ENCODE results near the gene GRM1.

Gene GRM1

DNA sequence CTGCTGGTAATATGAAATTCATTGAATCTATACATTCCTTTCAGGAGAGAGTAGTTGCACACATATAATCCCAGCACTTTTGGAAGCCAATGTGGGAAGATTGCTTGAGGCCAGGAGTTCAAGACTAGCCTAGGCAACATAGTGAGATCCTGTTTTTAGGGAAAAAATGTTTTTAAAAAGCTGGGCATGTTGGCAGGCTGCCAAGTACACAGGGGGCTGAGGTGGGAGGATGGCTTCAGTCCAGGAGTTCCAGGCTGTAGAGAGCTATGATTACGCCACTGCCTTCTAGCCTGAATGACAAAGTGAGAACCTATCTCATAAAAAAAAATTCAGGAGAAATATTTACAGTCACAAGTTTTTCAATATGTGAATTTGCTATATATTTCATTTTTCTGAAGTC, 71.9 kb downstream of the GRM1 start:
- DNase-seq: no peak

DNA sequence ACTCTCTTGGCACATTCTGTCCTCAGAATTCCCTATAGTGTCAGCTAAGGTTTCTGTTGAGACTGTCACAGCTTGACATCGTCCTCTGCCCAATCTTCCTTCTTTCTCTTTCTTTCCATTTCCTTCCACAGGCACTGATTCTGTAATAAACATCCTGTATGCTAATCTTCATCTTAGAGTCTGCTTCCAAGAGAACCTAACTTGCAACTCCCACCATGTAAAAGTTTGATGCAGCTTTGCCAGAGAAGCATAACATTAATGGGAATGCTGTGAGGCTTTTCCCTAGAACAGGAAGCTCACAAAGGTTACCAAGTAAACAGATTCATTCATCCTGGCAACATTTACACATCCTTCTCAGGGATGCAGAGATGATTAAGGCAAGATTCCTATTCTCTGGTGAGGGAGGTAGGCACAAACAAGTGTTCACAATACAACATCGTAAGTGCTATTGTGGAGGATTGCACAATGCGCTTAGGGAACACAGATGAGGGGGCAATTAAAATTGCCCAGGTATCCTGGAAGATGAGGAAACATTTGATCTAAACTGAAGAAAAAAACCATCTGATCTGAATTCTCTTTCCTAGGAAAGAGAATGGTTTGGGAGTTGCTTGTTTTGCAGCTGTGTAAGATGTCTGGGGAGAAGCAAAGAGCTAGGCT, 74.7 kb downstream of the GRM1 start:
- DNase-seq: no peak

GRCh38 chr6:146106532-146106931, 77.7 kb downstream of the GRM1 start:
- DNase-seq: no peak

- no peak for DNase-seq
These were observed 82.1 kb downstream of the GRM1 start for GRCh38 chr6:146110990-146111389.

GRCh38 chr6:146111881-146112450, 83.1 kb downstream of the GRM1 start:
- DNase-seq: no peak

GRCh38 chr6:146113084-146113623, 84.3 kb downstream of the GRM1 start:
- no peak for DNase-seq

DNA sequence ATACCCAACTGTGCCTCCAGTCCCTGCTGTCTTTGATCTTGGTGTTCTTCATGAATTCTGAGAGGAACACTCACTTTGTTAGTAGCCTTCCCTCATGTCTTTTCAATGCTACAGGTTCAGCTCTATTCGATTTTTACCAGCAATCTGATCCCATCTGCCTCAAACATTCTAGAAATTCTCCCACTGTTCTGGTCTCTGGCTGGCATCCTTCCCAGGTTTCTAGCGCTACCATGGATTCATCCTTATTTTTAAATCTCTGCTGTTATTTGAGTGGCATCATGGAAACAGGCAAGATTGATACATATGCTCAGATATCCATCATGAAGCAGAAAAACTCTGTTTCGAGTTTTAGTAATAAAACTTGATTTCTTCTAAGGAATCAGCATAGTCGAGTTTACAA, 94.8 kb downstream of the GRM1 start:
- no peak for DNase-seq

DNA sequence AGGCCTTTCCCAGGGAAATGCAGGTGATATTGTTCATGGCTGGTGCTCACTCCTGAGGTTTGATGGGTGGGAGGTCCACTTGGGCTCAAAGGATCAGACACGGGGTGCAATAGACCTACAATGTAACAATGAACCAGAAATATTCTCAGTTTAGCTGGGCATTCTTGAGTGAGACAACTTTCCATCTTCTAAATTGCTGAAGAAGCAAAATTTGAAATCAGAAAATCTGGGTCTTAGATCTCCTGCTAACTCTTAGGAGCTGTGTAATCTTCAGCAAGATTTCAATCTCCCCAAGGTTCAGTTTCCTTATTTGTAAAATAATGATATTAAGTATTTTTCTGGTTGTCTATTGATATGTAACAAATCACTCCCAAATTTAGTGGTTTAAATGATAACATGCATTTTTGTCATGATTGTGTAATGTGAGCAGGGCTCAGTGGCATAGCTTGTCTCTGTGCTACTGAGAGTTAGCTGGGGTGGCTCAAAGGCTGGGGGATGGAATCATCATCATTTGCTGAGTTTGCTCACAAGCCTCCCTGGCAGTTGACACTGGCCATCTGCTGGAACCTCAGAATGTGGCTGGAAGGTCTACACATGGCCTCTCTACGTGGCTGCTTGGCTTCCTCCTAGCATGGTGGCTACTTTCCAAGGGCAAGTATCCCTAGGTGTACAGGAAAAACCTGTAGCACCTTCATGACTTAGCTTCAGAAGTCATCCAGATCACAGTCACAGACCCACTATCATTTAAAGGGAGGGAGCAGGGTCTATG, 98.8 kb downstream of the GRM1 start:
- DNase-seq: no peak

DNA sequence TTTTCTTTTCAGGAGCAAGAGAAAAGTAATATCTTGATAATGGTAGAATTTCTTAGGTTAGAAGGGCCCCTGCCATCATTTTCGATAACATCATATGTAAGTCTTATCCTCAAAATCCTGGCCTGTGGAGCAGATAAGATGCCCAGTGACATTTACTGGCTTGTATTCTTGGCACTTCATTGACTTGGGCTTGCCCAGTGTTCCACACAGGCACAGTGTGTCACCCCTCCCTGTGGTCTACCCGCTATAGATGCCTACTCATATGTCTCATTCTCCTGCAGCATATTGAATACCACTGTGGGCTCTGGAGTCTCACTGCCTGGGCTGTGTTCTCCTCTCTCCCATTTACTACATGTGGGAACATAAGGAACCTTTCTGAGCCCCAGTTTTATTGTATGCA, 105.0 kb downstream of the GRM1 start:
- no peak for DNase-seq

DNA sequence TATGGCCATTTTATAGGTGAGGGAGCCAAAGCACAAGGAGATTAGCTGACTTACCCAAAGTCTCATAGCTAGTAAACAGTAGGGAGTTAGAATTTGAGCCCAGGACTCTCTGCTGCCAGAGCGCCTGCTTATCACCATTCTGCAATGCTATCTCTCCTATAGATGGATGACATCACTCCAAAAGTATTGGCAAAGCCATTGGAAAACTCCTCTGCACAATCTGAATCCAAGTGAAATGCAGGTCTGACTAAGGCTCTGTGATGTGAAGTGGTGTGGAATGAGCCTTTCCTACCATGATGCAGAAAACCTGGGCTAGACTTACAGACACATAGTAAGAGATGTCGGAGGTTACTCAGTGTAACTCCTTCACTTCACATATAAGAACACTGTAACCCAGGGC, 106.3 kb downstream of the GRM1 start:
- DNase-seq: no peak

- no peak for DNase-seq
These were observed 118.0 kb downstream of the GRM1 start for GRCh38 chr6:146146836-146147235.

DNA sequence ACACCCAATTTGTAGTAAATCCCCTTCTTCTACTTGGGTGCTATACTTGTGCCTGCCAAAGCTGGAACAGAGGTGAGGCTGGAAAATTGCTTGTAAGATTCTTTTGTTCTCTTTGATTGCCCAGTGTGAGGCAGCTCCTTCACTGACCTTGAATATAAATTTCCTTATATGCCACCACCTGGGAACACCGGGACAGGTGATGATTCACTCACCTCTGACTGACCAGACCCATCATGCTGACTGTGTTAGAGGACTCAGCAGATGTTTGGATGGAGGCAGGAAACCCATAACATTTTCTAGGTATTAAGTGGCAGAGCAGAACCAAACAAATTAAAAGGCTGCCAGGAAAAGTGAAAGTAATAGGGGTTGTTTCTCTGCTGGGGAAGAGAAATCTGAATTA, 120.9 kb downstream of the GRM1 start:
- no peak for DNase-seq

DNA sequence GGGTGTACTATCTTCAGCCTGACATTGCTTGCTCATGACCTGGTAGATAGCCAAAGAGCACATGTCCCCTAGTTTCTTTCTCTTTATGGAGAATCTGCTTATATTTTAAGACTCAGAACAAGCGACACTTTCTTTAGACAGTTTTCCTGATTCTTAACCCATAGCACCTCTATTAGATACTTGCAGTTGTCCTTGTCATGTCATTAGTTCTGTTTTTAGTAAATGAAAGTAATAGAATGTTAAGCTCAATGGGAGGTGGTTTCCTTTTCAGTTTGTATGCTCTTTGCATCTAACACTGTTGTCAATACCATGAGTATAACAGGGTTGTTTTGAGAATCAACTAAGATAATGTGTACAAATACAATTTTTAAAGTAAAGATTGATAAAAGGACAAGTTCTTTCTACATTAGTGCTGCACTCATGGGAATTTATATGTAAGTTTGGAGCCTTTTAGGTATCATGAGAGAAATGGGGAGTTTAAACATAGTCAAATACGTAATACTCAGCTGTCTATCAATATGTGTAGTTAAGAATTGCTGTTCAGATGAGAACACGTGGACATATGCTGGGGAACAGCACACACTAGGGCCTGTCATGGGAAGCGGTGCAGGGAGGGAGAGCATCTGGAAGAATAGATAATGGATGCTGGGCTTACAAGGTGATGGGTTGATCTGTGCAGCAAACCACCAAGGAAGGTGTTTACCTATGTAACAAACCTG, 124.3 kb downstream of the GRM1 start:
- no peak for DNase-seq

- DNase-seq: no peak
These were observed 125.3 kb downstream of the GRM1 start for GRCh38 chr6:146154197-146154596.

- no peak for DNase-seq
These were observed 132.8 kb downstream of the GRM1 start for GRCh38 chr6:146161664-146162063.

GRCh38 chr6:146169872-146170271, 141.0 kb downstream of the GRM1 start:
- DNase-seq: no peak

DNA sequence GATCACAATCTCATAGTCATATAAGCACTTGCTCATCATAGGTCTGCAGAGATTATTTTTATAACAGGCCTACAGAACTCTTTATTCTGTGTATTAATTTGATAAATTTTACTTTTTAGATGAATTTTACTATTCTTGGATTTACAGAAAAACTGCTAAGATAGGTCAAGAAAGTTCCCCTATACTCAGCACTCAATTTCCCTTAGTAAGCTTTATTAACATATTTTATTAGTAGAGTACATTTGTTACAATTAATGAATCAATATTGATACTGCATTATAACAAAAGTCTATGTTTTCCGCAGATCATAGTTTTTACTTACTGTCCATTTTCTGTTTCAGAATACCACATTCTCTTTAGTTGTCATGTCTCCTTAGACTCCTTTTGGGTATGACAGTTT, 148.9 kb downstream of the GRM1 start:
- DNase-seq: no peak

- no peak for DNase-seq
These were observed 155.0 kb downstream of the GRM1 start for GRCh38 chr6:146183831-146184230.

DNA sequence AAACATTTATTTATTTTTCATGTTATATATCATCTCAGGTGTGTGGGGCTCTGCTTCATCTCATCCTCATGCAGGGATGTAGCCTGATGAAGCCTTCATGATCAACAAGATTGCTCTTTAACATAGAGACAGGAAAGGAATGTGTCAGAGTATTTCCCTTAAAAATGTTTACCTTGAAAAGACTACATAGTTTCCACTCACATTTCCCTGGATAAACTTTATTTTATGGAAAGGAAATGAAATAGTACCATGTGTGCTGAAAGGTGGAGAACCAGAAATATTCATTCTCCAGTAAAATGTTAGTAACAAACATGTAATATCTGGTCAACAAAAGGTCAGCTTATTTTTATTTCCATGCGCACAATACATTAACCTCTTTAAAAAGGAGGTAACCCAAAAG, 155.8 kb downstream of the GRM1 start:
- DNase-seq: no peak

DNA sequence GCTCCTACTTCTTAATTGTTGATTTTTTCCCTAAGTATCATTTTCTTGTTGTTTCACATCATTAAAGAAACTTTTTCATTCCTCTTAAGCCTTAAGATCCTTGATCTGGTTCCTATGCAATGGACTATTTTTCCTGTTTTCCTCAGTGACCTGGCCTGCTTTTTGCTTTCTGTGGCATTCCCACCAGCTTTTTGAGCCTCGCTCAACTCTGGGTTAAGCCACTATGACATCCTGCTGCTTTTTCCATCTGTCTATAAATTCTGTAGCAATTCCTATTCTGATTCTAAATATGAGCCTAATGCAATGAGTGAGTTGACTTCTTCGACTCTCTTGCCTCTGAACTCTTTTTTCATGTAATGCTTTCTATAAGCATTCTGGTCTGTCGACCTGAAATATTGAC, 160.3 kb downstream of the GRM1 start:
- no peak for DNase-seq

DNA sequence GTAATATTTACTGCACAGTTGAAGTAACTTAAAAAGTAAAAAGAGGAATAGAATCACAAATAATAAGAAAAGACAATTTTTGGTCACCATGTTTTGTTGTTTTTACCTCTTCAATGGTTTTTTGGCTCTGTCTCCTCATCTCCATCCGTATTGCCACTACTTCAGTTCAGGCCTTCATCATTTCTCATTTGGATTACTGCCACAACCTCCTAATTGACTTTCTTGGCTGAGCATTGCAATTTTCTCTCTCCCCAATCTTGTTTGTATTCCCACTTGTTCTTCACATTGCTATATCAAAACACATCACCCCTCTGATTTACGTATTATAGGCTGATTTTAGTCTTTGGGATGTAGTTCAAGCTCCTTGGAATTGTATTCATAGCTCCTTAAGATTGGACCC, 161.7 kb downstream of the GRM1 start:
- DNase-seq: no peak

GRCh38 chr6:146191166-146191565, 162.3 kb downstream of the GRM1 start:
- no peak for DNase-seq

DNA sequence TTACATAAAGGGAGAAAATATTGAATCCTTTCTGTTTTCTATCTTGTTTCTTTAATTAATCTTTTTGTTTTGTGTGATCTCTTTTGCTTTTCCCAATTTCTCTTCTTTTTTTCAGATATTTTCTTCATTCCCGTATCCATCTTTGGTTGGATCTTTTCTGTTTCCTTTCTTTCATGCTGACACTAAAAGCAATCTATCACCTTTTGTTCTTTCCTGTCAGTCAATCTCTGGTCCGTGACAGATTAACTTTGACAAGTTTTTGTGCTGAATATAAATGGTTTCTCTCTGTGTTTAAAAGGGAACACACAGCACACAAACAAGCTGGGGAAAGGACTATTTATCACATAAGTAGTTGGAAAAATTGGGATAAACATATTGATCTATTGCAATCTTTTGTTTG, 162.8 kb downstream of the GRM1 start:
- no peak for DNase-seq

GRCh38 chr6:146194434-146194833, 165.6 kb downstream of the GRM1 start:
- no peak for DNase-seq

All from CD4-positive, alpha-beta T cell treated with Interleukin-12 subunit alpha and Interleukin-12 subunit beta, for 1 hour (primary cell).